ENCODE data around the gene PHF20. TPM values are rescaled to one million over a fixed set of nuclear protein-coding genes. Genes with fewer than 3 reads are reported as not detected.
A peak's percentile ranks its signal among the peaks of the same experiment; 100 is the strongest.

Gene PHF20
- total RNA-seq, 1 experiment from 2014 or later: 56.7 TPM

- Mint-ChIP-seq H3K4me1 (ENCODE audit: low read depth, unreplicated experiment) (peaks cover 19% of the 10 kb centered on the region), H3K4me3 (ENCODE audit: low read depth, unreplicated experiment) (no peak overlapping the region), H3K36me3 (ENCODE audit: insufficient read depth, unreplicated experiment) (peaks cover 14% of the 10 kb centered on the region), H3K27me3 (ENCODE audit: unreplicated experiment) (no peaks in the 10 kb centered on the region), H3K9me3 (ENCODE audit: low read depth, unreplicated experiment) (peaks cover 4% of the 10 kb centered on the region), H3K27ac (ENCODE audit: unreplicated experiment) (no peak overlapping the region)
- intact Hi-C loops (cut with micrococcal nuclease; ENCODE audit: unreplicated experiment): no loop called here
- no TSS peak for BruUV-seq (replicated peaks)
- CTCF ChIA-PET: interaction anchor here (0.7 kb wide), 1 partner anchor 665 kb away, joined by 3 read pairs; no protein-coding TSS in a partner anchor
- TF ChIP-seq CTCF (IDR thresholded peaks at IDR 0.05; ENCODE audit: unreplicated experiment): no peak
- no peak for DNase-seq
These were observed 5.0 kb upstream of the PHF20 start for GRCh38 chr20:35766843-35767242.

GRCh38 chr20:35767683-35768481 is 3.9 kb upstream of the PHF20 start:
- Mint-ChIP-seq H3K27me3 (ENCODE audit: unreplicated experiment) (no peaks in the 10 kb centered on the region), H3K4me3 (ENCODE audit: low read depth, unreplicated experiment) (no peak overlapping the region), H3K36me3 (ENCODE audit: insufficient read depth, unreplicated experiment) (peaks cover 24% of the 10 kb centered on the region), H3K9me3 (ENCODE audit: low read depth, unreplicated experiment) (peaks cover 4% of the 10 kb centered on the region), H3K4me1 (ENCODE audit: low read depth, unreplicated experiment) (peaks cover 25% of the 10 kb centered on the region), H3K27ac (ENCODE audit: unreplicated experiment) (no peak overlapping the region)
- no TSS peak for BruUV-seq (replicated peaks)
- DNase-seq: no peak
- intact Hi-C loops (cut with micrococcal nuclease; ENCODE audit: unreplicated experiment): loop anchor here (2.0 kb wide), 1 partner anchor 25 kb away; the partner anchor contains the start of gene RBM39
- CTCF ChIA-PET: interaction anchor here (0.7 to 1.8 kb wide), 3 partner anchors 25 to 672 kb away, joined by 3 to 11 read pairs (median 3); partner anchors contain the start of gene RBM39
- no peak for TF ChIP-seq CTCF (IDR thresholded peaks at IDR 0.05; ENCODE audit: unreplicated experiment)

GRCh38 chr20:35768731-35769664 is 2.8 kb upstream of the PHF20 start:
- Mint-ChIP-seq H3K27me3 (ENCODE audit: unreplicated experiment) (no peaks in the 10 kb centered on the region), H3K36me3 (ENCODE audit: insufficient read depth, unreplicated experiment) (peaks cover 36% of the 10 kb centered on the region)
- CTCF ChIA-PET: interaction anchor here (0.6 to 1.8 kb wide), 5 partner anchors 27 to 1367 kb away, joined by 3 to 11 read pairs (median 3); partner anchors contain the start of gene RBM39

More at GRCh38 chr20:35768731-35769664, 2.8 kb upstream of the PHF20 start:
- no TSS peak for BruUV-seq (replicated peaks)
- Mint-ChIP-seq H3K27ac (ENCODE audit: unreplicated experiment) (peak overlapping the region; percentile 24), H3K4me1 (ENCODE audit: low read depth, unreplicated experiment) (peaks cover 36% of the 10 kb centered on the region), H3K9me3 (ENCODE audit: low read depth, unreplicated experiment) (peaks cover 4% of the 10 kb centered on the region), H3K4me3 (ENCODE audit: low read depth, unreplicated experiment) (no peak overlapping the region)
- intact Hi-C loops (cut with micrococcal nuclease; ENCODE audit: unreplicated experiment): loop anchor here (2.0 kb wide), 1 partner anchor 26 kb away; the partner anchor contains the start of gene RBM39
- DNase-seq: peak; percentile 84
- TF ChIP-seq CTCF (IDR thresholded peaks at IDR 0.05; ENCODE audit: unreplicated experiment): no peak
